ENCODE results near the gene CHCHD5. TPM values are rescaled to one million over a fixed set of nuclear protein-coding genes. Genes with fewer than 3 reads are reported as not detected.

CHCHD5 gene
- total and polyA plus RNA-seq, 4 donors = 5.0 to 59.9 (median 21.2) TPM

DNA sequence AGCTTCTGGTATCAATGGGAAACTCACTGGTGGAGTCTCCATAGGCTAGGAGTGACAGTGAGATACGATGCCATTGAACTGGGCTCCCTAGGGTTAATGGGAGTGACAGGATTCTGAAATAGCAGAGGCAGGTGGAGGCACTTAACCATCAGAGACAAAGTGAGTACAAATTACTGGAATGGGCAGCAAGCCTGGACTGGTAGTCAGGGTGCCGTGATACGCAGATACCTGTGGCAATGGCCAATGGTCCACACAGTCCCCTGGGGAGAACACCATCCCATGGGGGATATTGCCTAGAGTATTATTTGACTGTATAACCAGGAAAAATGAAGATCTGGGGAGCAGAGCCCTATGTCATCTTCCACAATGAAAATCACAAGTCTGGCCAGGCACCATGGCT lies 17.3 kb downstream of the CHCHD5 start:
- TF ChIP-seq RXRA (IDR thresholded peaks at IDR 0.05) = no peak
- no peak for TF ChIP-seq JUND (IDR thresholded peaks at IDR 0.05)
- no peak for TF ChIP-seq RAD21 (IDR thresholded peaks at IDR 0.05)
- no peak for TF ChIP-seq EGR1 (IDR thresholded peaks at IDR 0.05; ENCODE audit: low read depth in 2 of 2)
- no peak for TF ChIP-seq MAX (IDR thresholded peaks at IDR 0.05)
- no peak for TF ChIP-seq GABPA (IDR thresholded peaks at IDR 0.05 in 1 of 2, conservative IDR thresholded peaks at IDR 0.05 in 1 of 2)
- TF ChIP-seq TAF1 (conservative IDR thresholded peaks at IDR 0.05) = no peak
- TF ChIP-seq FOXA2 (IDR thresholded peaks at IDR 0.05) = no peak
- TF ChIP-seq HNF4G (IDR thresholded peaks at IDR 0.05) = no peak
- TF ChIP-seq, protein P1, sequence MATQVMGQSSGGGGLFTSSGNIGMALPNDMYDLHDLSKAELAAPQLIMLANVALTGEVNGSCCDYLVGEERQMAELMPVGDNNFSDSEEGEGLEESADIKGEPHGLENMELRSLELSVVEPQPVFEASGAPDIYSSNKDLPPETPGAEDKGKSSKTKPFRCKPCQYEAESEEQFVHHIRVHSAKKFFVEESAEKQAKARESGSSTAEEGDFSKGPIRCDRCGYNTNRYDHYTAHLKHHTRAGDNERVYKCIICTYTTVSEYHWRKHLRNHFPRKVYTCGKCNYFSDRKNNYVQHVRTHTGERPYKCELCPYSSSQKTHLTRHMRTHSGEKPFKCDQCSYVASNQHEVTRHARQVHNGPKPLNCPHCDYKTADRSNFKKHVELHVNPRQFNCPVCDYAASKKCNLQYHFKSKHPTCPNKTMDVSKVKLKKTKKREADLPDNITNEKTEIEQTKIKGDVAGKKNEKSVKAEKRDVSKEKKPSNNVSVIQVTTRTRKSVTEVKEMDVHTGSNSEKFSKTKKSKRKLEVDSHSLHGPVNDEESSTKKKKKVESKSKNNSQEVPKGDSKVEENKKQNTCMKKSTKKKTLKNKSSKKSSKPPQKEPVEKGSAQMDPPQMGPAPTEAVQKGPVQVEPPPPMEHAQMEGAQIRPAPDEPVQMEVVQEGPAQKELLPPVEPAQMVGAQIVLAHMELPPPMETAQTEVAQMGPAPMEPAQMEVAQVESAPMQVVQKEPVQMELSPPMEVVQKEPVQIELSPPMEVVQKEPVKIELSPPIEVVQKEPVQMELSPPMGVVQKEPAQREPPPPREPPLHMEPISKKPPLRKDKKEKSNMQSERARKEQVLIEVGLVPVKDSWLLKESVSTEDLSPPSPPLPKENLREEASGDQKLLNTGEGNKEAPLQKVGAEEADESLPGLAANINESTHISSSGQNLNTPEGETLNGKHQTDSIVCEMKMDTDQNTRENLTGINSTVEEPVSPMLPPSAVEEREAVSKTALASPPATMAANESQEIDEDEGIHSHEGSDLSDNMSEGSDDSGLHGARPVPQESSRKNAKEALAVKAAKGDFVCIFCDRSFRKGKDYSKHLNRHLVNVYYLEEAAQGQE (IDR thresholded peaks at IDR 0.05) = no peak
- TF ChIP-seq FOXA1 (IDR thresholded peaks at IDR 0.05) = no peak
- DNase-seq (ENCODE audit: low spot score) = no peak
- no peak overlapping the region for H3K27ac ChIP-seq (ENCODE audit: low read depth in 1 of 2, low read length in 2 of 2)
- H3K36me3 ChIP-seq (ENCODE audit: control insufficient read depth in 4 of 4, insufficient read depth in 3 of 4, low read depth in 1 of 4, low read length in 3 of 4) = no peaks in the 10 kb centered on the region
- H3K4me3 ChIP-seq (ENCODE audit: low read depth in 1 of 3, low read length in 3 of 3) = no peak overlapping the region
- no peaks in the 10 kb centered on the region for H3K9me3 ChIP-seq (ENCODE audit: control insufficient read depth in 4 of 4, low read length in 3 of 4)
- peaks cover 5 to 24% (median 11%) of the 10 kb centered on the region in 4 donors for H3K4me1 ChIP-seq (ENCODE audit: control insufficient read depth in 4 of 4, insufficient read depth in 4 of 4, low read length in 3 of 4)
- 94% methylated on average over 3 of the region's 3 CpGs for WGBS
- H3K9ac ChIP-seq (ENCODE audit: low read depth in 1 of 2, low read length in 2 of 2) = no peak overlapping the region
- no peaks in the 10 kb centered on the region for H3K27me3 ChIP-seq (ENCODE audit: control insufficient read depth in 4 of 4, insufficient read depth in 4 of 4, low read length in 3 of 4)

GRCh38 chr2:112602917-112603316 lies 18.5 kb downstream of the CHCHD5 start:
- WGBS = 57% methylated on average over 3 of the region's 3 CpGs
- Histone ChIP-seq H3K36me3 (ENCODE audit: control insufficient read depth in 4 of 4, insufficient read depth in 3 of 4, low read depth in 1 of 4, low read length in 3 of 4) (no peaks in the 10 kb centered on the region), H3K27me3 (ENCODE audit: control insufficient read depth in 4 of 4, insufficient read depth in 4 of 4, low read length in 3 of 4) (no peaks in the 10 kb centered on the region), H3K4me1 (ENCODE audit: control insufficient read depth in 4 of 4, insufficient read depth in 4 of 4, low read length in 3 of 4) (peaks cover 7 to 25% (median 12%) of the 10 kb centered on the region in 4 donors), H3K4me3 (ENCODE audit: low read depth in 1 of 3, low read length in 3 of 3) (no peak overlapping the region), H3K9ac (ENCODE audit: low read depth in 1 of 2, low read length in 2 of 2) (no peak overlapping the region), H3K9me3 (ENCODE audit: control insufficient read depth in 4 of 4, low read length in 3 of 4) (no peaks in the 10 kb centered on the region), H3K27ac (ENCODE audit: low read depth in 1 of 2, low read length in 2 of 2) (no peak overlapping the region)
- TF ChIP-seq MAX (IDR thresholded peaks at IDR 0.05) = no peak
- no peak for TF ChIP-seq NR2F2 (IDR thresholded peaks at IDR 0.05)
- no peak for TF ChIP-seq SP1 (IDR thresholded peaks at IDR 0.05)
- TF ChIP-seq, protein P1 (IDR thresholded peaks at IDR 0.05) = no peak
- TF ChIP-seq, protein P2, sequence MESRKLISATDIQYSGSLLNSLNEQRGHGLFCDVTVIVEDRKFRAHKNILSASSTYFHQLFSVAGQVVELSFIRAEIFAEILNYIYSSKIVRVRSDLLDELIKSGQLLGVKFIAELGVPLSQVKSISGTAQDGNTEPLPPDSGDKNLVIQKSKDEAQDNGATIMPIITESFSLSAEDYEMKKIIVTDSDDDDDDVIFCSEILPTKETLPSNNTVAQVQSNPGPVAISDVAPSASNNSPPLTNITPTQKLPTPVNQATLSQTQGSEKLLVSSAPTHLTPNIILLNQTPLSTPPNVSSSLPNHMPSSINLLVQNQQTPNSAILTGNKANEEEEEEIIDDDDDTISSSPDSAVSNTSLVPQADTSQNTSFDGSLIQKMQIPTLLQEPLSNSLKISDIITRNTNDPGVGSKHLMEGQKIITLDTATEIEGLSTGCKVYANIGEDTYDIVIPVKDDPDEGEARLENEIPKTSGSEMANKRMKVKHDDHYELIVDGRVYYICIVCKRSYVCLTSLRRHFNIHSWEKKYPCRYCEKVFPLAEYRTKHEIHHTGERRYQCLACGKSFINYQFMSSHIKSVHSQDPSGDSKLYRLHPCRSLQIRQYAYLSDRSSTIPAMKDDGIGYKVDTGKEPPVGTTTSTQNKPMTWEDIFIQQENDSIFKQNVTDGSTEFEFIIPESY (IDR thresholded peaks at IDR 0.05) = no peak
- TF ChIP-seq TAF1 (conservative IDR thresholded peaks at IDR 0.05) = no peak
- no peak for TF ChIP-seq JUND (IDR thresholded peaks at IDR 0.05)
- DNase-seq (ENCODE audit: low spot score) = no peak
